Testis (tissue), 2 donors: ENCODE measurements around the gene HORMAD1.

ENCODE experiments used
- CTCF ChIP-seq, 3 experiments: fragments of 450-650 bp in 2 of 3; fragments of 200-600 bp in 1 of 3; sonication (generic) in 1 of 3; IDR thresholded peaks; one replicate each; pipeline ENCODE4 v1.5.1; 2016 to 2019; ENCODE audit warnings: antibody characterized with exemption in 3 of 3, mild to moderate bottlenecking in 2 of 3, moderate library complexity in 1 of 3
- POLR2A ChIP-seq: fragments of 450-650 bp; IDR thresholded peaks from one replicate; pipeline ENCODE4 v1.6.1; 2017; ENCODE audit warnings: antibody characterized with exemption, mild to moderate bottlenecking, moderate library complexity

- TF ChIP-seq CTCF (IDR thresholded peaks at IDR 0.05) = no peak
- no peak for TF ChIP-seq POLR2A
Measured at GRCh38 chr1:150692720-150693119, 28.0 kb downstream of the HORMAD1 start.
